Endothelial cell of umbilical vein (primary cell): ENCODE results near the gene DMPK. TPM values are rescaled to one million over a fixed set of nuclear protein-coding genes. Genes with fewer than 3 reads are reported as not detected.

Source experiments
- BruUV-seq: library from RNA; stranded (reverse); fragments of 400-500 nt; replicated peaks from 2 replicates; lab custom pipeline; 2021; lab: Mats Ljungman, UMichigan
- CTCF ChIA-PET: fragments of 300-600, 350-600 bp; sonication (Branson Sonifier 250); formaldehyde crosslinking; loops from one replicate; lab custom pipeline; 2021; ENCODE audit warnings: antibody characterized with exemption, inconsistent platforms; lab: Charles Lee
- POLR2A ChIA-PET: fragments of 300-600, 350-600 bp; sonication (Branson Sonifier 250); formaldehyde crosslinking; loops from one replicate; lab custom pipeline; 2021; ENCODE audit warnings: antibody characterized with exemption, inconsistent platforms; lab: Charles Lee
- DNase-seq: peaks from one replicate; pipeline ENCODE4 v3.0.0-alpha.2; 2011; ENCODE audit warnings: low read depth, low spot score
- FAIRE-seq: peaks from 2 replicates; lab custom pipeline; 2011; peaks lifted over from hg19 to GRCh38; lab: Jason Lieb, UNC
- H2AFZ ChIP-seq: 2 replicates; pipeline ENCODE4 v1.6.0; 2012; ENCODE audit warnings: low read depth, low read length, control low read depth, inconsistent platforms
- H3K27ac ChIP-seq: 2 replicates; pipeline ENCODE4 v1.5.1; 2011; ENCODE audit warnings: low read depth, mild to moderate bottlenecking, control low read depth, low read length, moderate library complexity; ENCODE audit not compliant: insufficient read depth
- H3K27me3 ChIP-seq, 2 experiments: 2 replicates each; pipeline versions ENCODE4 v1.6.0 to v1.6.1; 2011; ENCODE audit warnings: low read length in 2 of 2, mixed read lengths in 1 of 2; ENCODE audit not compliant: control insufficient read depth in 2 of 2, insufficient read depth in 2 of 2
- H3K36me3 ChIP-seq, 2 experiments: 2 replicates in 1 of 2; 3 replicates in 1 of 2; pipeline ENCODE4 v1.5.1; 2011; ENCODE audit warnings: low read length in 2 of 2, mild to moderate bottlenecking in 1 of 2, moderate library complexity in 1 of 2; ENCODE audit not compliant: control insufficient read depth in 2 of 2, insufficient read depth in 2 of 2; ENCODE audit errors: extremely low read depth in 1 of 2
- H3K4me1 ChIP-seq: 3 replicates; pipeline ENCODE4 v1.5.1; 2011; ENCODE audit warnings: mild to moderate bottlenecking, low read length; ENCODE audit not compliant: control insufficient read depth, insufficient read depth; ENCODE audit errors: extremely low read depth
- H3K4me2 ChIP-seq: 2 replicates; pipeline ENCODE4 v1.6.1; 2011; ENCODE audit warnings: low read length, control low read depth, mixed read lengths; ENCODE audit not compliant: insufficient read depth
- H3K4me3 ChIP-seq, 3 experiments: fragments of 200-600 bp in 1 of 3; sonication (generic), shearing (Covaris generic) in 1 of 3; replicated peaks in 1 of 3; 2 replicates each; pipeline ENCODE4 v1.5.1; 2011 to 2016; ENCODE audit warnings: control low read depth in 3 of 3, low read length in 3 of 3, mild to moderate bottlenecking in 2 of 3, inconsistent platforms in 1 of 3, low read depth in 1 of 3, moderate library complexity in 1 of 3; ENCODE audit not compliant: insufficient read depth in 1 of 3
- H3K79me2 ChIP-seq: 2 replicates; pipeline ENCODE4 v1.6.0; 2012; ENCODE audit warnings: low read length, inconsistent platforms; ENCODE audit not compliant: control insufficient read depth, insufficient read depth
- H3K9ac ChIP-seq: replicated peaks from 2 replicates; pipeline ENCODE3; 2011; ENCODE audit warnings: low read length, control low read depth; ENCODE audit not compliant: insufficient read depth; ENCODE audit errors: extremely low read depth
- H3K9me1 ChIP-seq: replicated peaks from 3 replicates; pipeline ENCODE4 v1.6.0; 2011; ENCODE audit warnings: mild to moderate bottlenecking, low read length; ENCODE audit not compliant: control insufficient read depth, insufficient read depth; ENCODE audit errors: extremely low read depth
- H3K9me3 ChIP-seq: replicated peaks from 2 replicates; pipeline ENCODE4 v1.5.1; 2012; ENCODE audit warnings: low read length, inconsistent platforms; ENCODE audit not compliant: control insufficient read depth, insufficient read depth
- H4K20me1 ChIP-seq: replicated peaks from 2 replicates; pipeline ENCODE3; 2011; ENCODE audit warnings: mild to moderate bottlenecking, low read length; ENCODE audit not compliant: control insufficient read depth, insufficient read depth; ENCODE audit errors: extremely low read depth
- CTCF ChIP-seq, 2 donors: IDR thresholded peaks; 1 replicate in 1 of 2; 2 replicates in 1 of 2; pipeline ENCODE4 v1.5.1; 2011; ENCODE audit warnings: low read length in 2 of 2, mild to moderate bottlenecking in 2 of 2, moderate library complexity in 2 of 2, control low read depth in 1 of 2, inconsistent platforms in 1 of 2, low read depth in 1 of 2; ENCODE audit not compliant: insufficient read depth in 1 of 2; ENCODE audit errors: extremely low read depth in 1 of 2
- EZH2 ChIP-seq: IDR thresholded peaks from 2 replicates; pipeline ENCODE4 v1.6.1; 2012; ENCODE audit warnings: borderline replicate concordance, low read depth, mild to moderate bottlenecking, moderate library complexity, low read length, inconsistent platforms; ENCODE audit not compliant: severe bottlenecking
- FOS ChIP-seq: IDR thresholded peaks from 2 replicates; pipeline ENCODE4 v1.6.1; 2011; ENCODE audit warnings: mild to moderate bottlenecking, low read length, moderate library complexity, borderline replicate concordance; ENCODE audit not compliant: insufficient read depth
- GATA2 ChIP-seq: IDR thresholded peaks from 2 replicates; pipeline ENCODE4 v1.7.0; 2011; ENCODE audit warnings: low read depth, mild to moderate bottlenecking, moderate library complexity, mixed read lengths, low read length; ENCODE audit not compliant: insufficient read length, insufficient read depth
- JUN ChIP-seq: IDR thresholded peaks from 2 replicates; pipeline ENCODE4 v1.6.1; 2011; ENCODE audit warnings: borderline replicate concordance, low read depth; ENCODE audit not compliant: insufficient read length, insufficient read depth
- MAX ChIP-seq: IDR thresholded peaks from 2 replicates; pipeline ENCODE4 v1.6.1; 2011; ENCODE audit not compliant: insufficient read depth, insufficient read length
- MYC ChIP-seq: IDR thresholded peaks from one replicate; pipeline ENCODE4 v1.6.1; 2011; ENCODE audit warnings: mild to moderate bottlenecking, low read depth, low read length
- POLR2A ChIP-seq: IDR thresholded peaks from 2 replicates; pipeline ENCODE4 v1.6.1; 2012; ENCODE audit warnings: low read depth, mild to moderate bottlenecking, control low read depth, low read length
- POLR2AphosphoS5 ChIP-seq: IDR thresholded peaks from 2 replicates; pipeline ENCODE4 v1.6.1; 2012; ENCODE audit warnings: low read depth, mild to moderate bottlenecking, control low read depth, low read length, moderate library complexity; ENCODE audit not compliant: insufficient read depth
- dilution Hi-C: fragments of 300-500 bp; cut with MboI; formaldehyde crosslinking; loops from one replicate; pipeline ENCODE4 v1.15.0; 2019; ENCODE audit warnings: low sequenced_read_pairs; ENCODE audit not compliant: extremely low pct_ligation_motif_present
- intact Hi-C: fragments of 100-400 bp; cut with micrococcal nuclease; formaldehyde crosslinking; loops from one replicate; pipeline ENCODE4 v1.10.0; 2022
- polyA plus RNA-seq, 4 experiments: library from polyadenylated mRNA; depleted of rRNA in 3 of 4; stranded (reverse) in 3 of 4; unstranded in 1 of 4; fragments of >200 nt; gene quantifications; 2 replicates each; pipeline versions ENCODE4 v1.2.1 to v1.2.3, GENCODE V29; 2011 to 2012; ENCODE audit warnings: missing spikeins in 1 of 4
- total RNA-seq: library from RNA; stranded (reverse); gene quantifications from 2 replicates; pipeline ENCODE4 v1.2.3, GENCODE V29; 2021

Gene DMPK
- total and polyA plus RNA-seq, 2 donors (not counting 3 experiments of a cell fraction or from before 2014, with no cell fraction given), result 36.6 to 73.3 TPM

GRCh38 chr19:45822716-45823115 lies 40.4 kb upstream of the DMPK start:
- TF ChIP-seq FOS, result no peak
- TF ChIP-seq EZH2, result no peak
- TF ChIP-seq CTCF (IDR thresholded peaks at IDR 0.05; ENCODE audit: extremely low read depth in 1 of 2, insufficient read depth in 1 of 2, low read depth in 1 of 2, low read length in 2 of 2), result no peak
- no peak for TF ChIP-seq GATA2
- TF ChIP-seq JUN, result no peak
- TF ChIP-seq MAX, result no peak
- TF ChIP-seq POLR2A, result no peak
- no peak for TF ChIP-seq POLR2AphosphoS5
- TF ChIP-seq MYC, result no peak
- H3K4me2 ChIP-seq, result no peak overlapping the region
- intact Hi-C loops, result no loop called here
- H3K4me3 ChIP-seq, result no peak overlapping the region
- no peaks in the 10 kb centered on the region for H3K9me3 ChIP-seq
- DNase-seq, result no peak
- no peaks in the 10 kb centered on the region for H3K79me2 ChIP-seq
- H3K9ac ChIP-seq, result no peak overlapping the region
- CTCF ChIA-PET, result interaction anchor here (1.1 kb wide), 1 partner anchor 24 kb away, joined by 3 read pairs; no protein-coding TSS in a partner anchor
- H3K27me3 ChIP-seq, result no peaks in the 10 kb centered on the region
- H3K4me1 ChIP-seq, result peaks cover 11% of the 10 kb centered on the region
- no peak overlapping the region for H3K27ac ChIP-seq
- dilution Hi-C loops, result no loop called here
- H2AFZ ChIP-seq, result no peak overlapping the region
- no peaks in the 10 kb centered on the region for H3K9me1 ChIP-seq
- peaks cover 9 to 44% of the 10 kb centered on the region in 2 experiments for H3K36me3 ChIP-seq
- no TSS peak for BruUV-seq
- no peak for FAIRE-seq
- POLR2A ChIA-PET, result interaction anchor here (0.6 kb wide), 1 partner anchor 52 kb away, joined by 3 read pairs; no protein-coding TSS in a partner anchor
- H4K20me1 ChIP-seq, result no peaks in the 10 kb centered on the region
